SK-N-SH (cell line): ENCODE measurements around the gene UNKL. TPM values are rescaled to one million over a fixed set of nuclear protein-coding genes. Genes with fewer than 3 reads are reported as not detected.

Source experiments
- CTCF ChIA-PET: fragments of 300-600, 350-600 bp; formaldehyde crosslinking; extraction: SDS; loops from one replicate; lab custom pipeline; 2021; lab: Yijun Ruan, JAX
- POLR2A ChIA-PET: fragments of 350-600 bp; sonication (Branson Sonifier 250); formaldehyde crosslinking; extraction: SDS; loops from one replicate; lab custom pipeline; 2020; ENCODE audit warnings: antibody characterized with exemption, inconsistent platforms; lab: Yijun Ruan, JAX
- DNase-seq: peaks from one replicate; pipeline ENCODE4 v3.0.0; 2012
- H2AFZ ChIP-seq: fragments of 200-600 bp; sonication (generic); 2 replicates; pipeline ENCODE4 v1.8.1; 2016; ENCODE audit warnings: antibody characterized with exemption, mild to moderate bottlenecking, low read depth
- H3F3A ChIP-seq: fragments of 200-600 bp; sonication (generic); replicated peaks from 2 replicates; pipeline ENCODE3; 2016; ENCODE audit warnings: antibody characterized with exemption, mild to moderate bottlenecking; ENCODE audit not compliant: insufficient read depth
- H3K27ac ChIP-seq, 2 experiments: fragments of 200-500 bp in 1 of 2; fragments of 200-600 bp in 1 of 2; sonication (Bioruptor generic) in 1 of 2; sonication (generic), shearing (Covaris generic) in 1 of 2; 2 replicates each; pipeline versions ENCODE4 v1.5.1 to v1.6.1; 2014 to 2016; ENCODE audit warnings: low read depth in 2 of 2, inconsistent platforms in 1 of 2, low read length in 1 of 2, mild to moderate bottlenecking in 1 of 2, mixed read lengths in 1 of 2
- H3K27me3 ChIP-seq: fragments of 200-600 bp; sonication (generic), shearing (Covaris generic); 2 replicates; pipeline ENCODE4 v1.6.1; 2016; ENCODE audit warnings: mixed run types; ENCODE audit not compliant: insufficient read depth
- H3K36me3 ChIP-seq, 2 experiments: fragments of 200-500 bp in 1 of 2; fragments of 200-600 bp in 1 of 2; sonication (Bioruptor generic) in 1 of 2; sonication (generic) in 1 of 2; replicated peaks in 1 of 2; 2 replicates each; pipeline versions ENCODE3 to v1.5.1; 2014 to 2016; ENCODE audit warnings: low read length in 1 of 2, mild to moderate bottlenecking in 1 of 2; ENCODE audit not compliant: insufficient read depth in 2 of 2, control insufficient read depth in 1 of 2
- H3K4me1 ChIP-seq, 2 experiments: fragments of 200-500 bp in 1 of 2; fragments of 200-600 bp in 1 of 2; sonication (Bioruptor generic) in 1 of 2; sonication (generic), shearing (Covaris generic) in 1 of 2; 2 replicates each; pipeline versions ENCODE4 v1.5.1 to v1.6.1; 2014 to 2016; ENCODE audit warnings: low read depth in 1 of 2, low read length in 1 of 2, mixed run types in 1 of 2; ENCODE audit not compliant: insufficient read depth in 2 of 2, control insufficient read depth in 1 of 2
- H3K4me2 ChIP-seq: fragments of 200-600 bp; sonication (generic), shearing (Covaris generic); 2 replicates; pipeline ENCODE4 v1.6.1; 2017; ENCODE audit warnings: mixed run types
- H3K4me3 ChIP-seq, 2 experiments: fragments of 200-500 bp in 1 of 2; fragments of 200-600 bp in 1 of 2; sonication (Bioruptor generic) in 1 of 2; sonication (generic), shearing (Covaris generic) in 1 of 2; 2 replicates each; pipeline versions ENCODE4 v1.5.1 to v1.8.1; 2014 to 2016; ENCODE audit warnings: low read depth in 2 of 2, inconsistent platforms in 1 of 2, low read length in 1 of 2, mild to moderate bottlenecking in 1 of 2, mixed read lengths in 1 of 2, moderate library complexity in 1 of 2
- H3K79me2 ChIP-seq: fragments of 200-600 bp; sonication (generic); 2 replicates; pipeline ENCODE4 v1.8.1; 2017; ENCODE audit warnings: mild to moderate bottlenecking; ENCODE audit not compliant: insufficient read depth
- H3K9ac ChIP-seq: fragments of 200-600 bp; sonication (generic); 2 replicates; pipeline ENCODE4 v1.6.1; 2017; ENCODE audit warnings: mixed run types
- H3K9me2 ChIP-seq: fragments of 200-600 bp; sonication (generic); 2 replicates; pipeline ENCODE4 v1.6.1; 2017; ENCODE audit warnings: mixed run types
- H3K9me3 ChIP-seq: fragments of 200-600 bp; sonication (generic); 2 replicates; pipeline ENCODE4 v1.6.1; 2017; ENCODE audit warnings: mixed run types, mild to moderate bottlenecking, moderate library complexity
- H4K20me1 ChIP-seq: fragments of 200-600 bp; sonication (generic); 2 replicates; pipeline ENCODE4 v1.6.1; 2017; ENCODE audit warnings: mild to moderate bottlenecking, mixed run types; ENCODE audit not compliant: insufficient read depth
- CHD2 ChIP-seq: fragments of 150-350 bp; IDR thresholded peaks from 2 replicates; pipeline ENCODE4 v1.6.1; 2018; ENCODE audit warnings: low read length; ENCODE audit not compliant: partially characterized antibody
- CTCF ChIP-seq: fragments of 200-600 bp; sonication (generic); IDR thresholded peaks from 2 replicates; pipeline ENCODE4 v1.6.1; 2017; ENCODE audit warnings: antibody characterized with exemption, mild to moderate bottlenecking, moderate library complexity
- ELF1 ChIP-seq: IDR thresholded peaks from 2 replicates; pipeline ENCODE4 v1.4.0; 2012
- EP300 ChIP-seq, 2 experiments: IDR thresholded peaks; 2 replicates each; pipeline versions ENCODE4 v1.4.0 to v1.6.1; 2012; ENCODE audit warnings: borderline replicate concordance in 1 of 2, low read depth in 1 of 2, low read length in 1 of 2
- FOSL2 ChIP-seq: IDR thresholded peaks from 2 replicates; pipeline ENCODE4 v1.4.0; 2012; ENCODE audit warnings: low read depth, mild to moderate bottlenecking, moderate library complexity, borderline replicate concordance
- FOXM1 ChIP-seq: IDR thresholded peaks from 2 replicates; pipeline ENCODE4 v1.4.0; 2012; ENCODE audit warnings: low read depth, mild to moderate bottlenecking
- GABPA ChIP-seq: IDR thresholded peaks from 2 replicates; pipeline ENCODE4 v1.4.0; 2012; ENCODE audit warnings: low read depth, mild to moderate bottlenecking
- GATA2 ChIP-seq: sonication (generic); formaldehyde crosslinking; IDR thresholded peaks from 2 replicates; pipeline ENCODE4 v1.5.0; 2020; ENCODE audit warnings: mild to moderate bottlenecking, missing genetic modification reagents
- MAX ChIP-seq: IDR thresholded peaks from 2 replicates; pipeline ENCODE4 v1.4.0; 2012; ENCODE audit warnings: low read depth
- MEF2A ChIP-seq: IDR thresholded peaks from 2 replicates; pipeline ENCODE4 v1.4.0; 2012; ENCODE audit warnings: low read depth, borderline replicate concordance
- NFIC ChIP-seq: IDR thresholded peaks from 2 replicates; pipeline ENCODE4 v1.4.0; 2012; ENCODE audit warnings: borderline replicate concordance
- NRF1 ChIP-seq: IDR thresholded peaks from 2 replicates; pipeline ENCODE4 v1.6.1; 2012; ENCODE audit warnings: low read depth, mild to moderate bottlenecking, low read length
- RFX5 ChIP-seq: IDR thresholded peaks from 2 replicates; pipeline ENCODE4 v1.6.1; 2012; ENCODE audit warnings: mild to moderate bottlenecking, improper control_type of control experiment, low read length
- SMC3 ChIP-seq: IDR thresholded peaks from 2 replicates; pipeline ENCODE4 v1.6.1; 2012; ENCODE audit warnings: low read depth, low read length, improper control_type of control experiment
- TEAD4 ChIP-seq: IDR thresholded peaks from 2 replicates; pipeline ENCODE4 v1.4.0; 2012; ENCODE audit warnings: mild to moderate bottlenecking, borderline replicate concordance; ENCODE audit not compliant: insufficient read depth
- USF2 ChIP-seq: fragments of 150-350 bp; IDR thresholded peaks from 2 replicates; pipeline ENCODE4 v1.6.1; 2017; ENCODE audit warnings: antibody characterized with exemption, low read length, low read depth, borderline replicate concordance
- WGBS: methylation state at CpG from one replicate; pipeline ENCODE4 v1.1.6; 2017; ENCODE audit warnings: low lambda C conversion rate; 5-methylcytosine and 5-hydroxymethylcytosine counted together
- polyA plus RNA-seq, 3 experiments: library from polyadenylated mRNA; depleted of rRNA; stranded (reverse); fragments of >200 nt; gene quantifications; 2 replicates each; pipeline ENCODE4 v1.2.3, GENCODE V29; 2012
- TF ChIP-seq, protein P1 (sequence below): IDR thresholded peaks from 2 replicates; pipeline ENCODE4 v1.4.0; 2012; ENCODE audit warnings: low read depth, borderline replicate concordance
- TF ChIP-seq, protein P2 (sequence below): IDR thresholded peaks from 2 replicates; pipeline ENCODE4 v1.4.0; 2012; ENCODE audit warnings: low read depth, borderline replicate concordance
- TF ChIP-seq, protein P3 (sequence below): IDR thresholded peaks from 2 replicates; pipeline ENCODE4; 2012
- TF ChIP-seq, protein P4 (sequence below): fragments of 150-350 bp; IDR thresholded peaks from 2 replicates; pipeline ENCODE4 v1.6.1; 2016; ENCODE audit warnings: mild to moderate bottlenecking, low read depth, low read length

The UNKL gene
- polyA plus RNA-seq, 1 of the 3 experiments (the other 2 are of a cell fraction): 16.4 TPM

DNA sequence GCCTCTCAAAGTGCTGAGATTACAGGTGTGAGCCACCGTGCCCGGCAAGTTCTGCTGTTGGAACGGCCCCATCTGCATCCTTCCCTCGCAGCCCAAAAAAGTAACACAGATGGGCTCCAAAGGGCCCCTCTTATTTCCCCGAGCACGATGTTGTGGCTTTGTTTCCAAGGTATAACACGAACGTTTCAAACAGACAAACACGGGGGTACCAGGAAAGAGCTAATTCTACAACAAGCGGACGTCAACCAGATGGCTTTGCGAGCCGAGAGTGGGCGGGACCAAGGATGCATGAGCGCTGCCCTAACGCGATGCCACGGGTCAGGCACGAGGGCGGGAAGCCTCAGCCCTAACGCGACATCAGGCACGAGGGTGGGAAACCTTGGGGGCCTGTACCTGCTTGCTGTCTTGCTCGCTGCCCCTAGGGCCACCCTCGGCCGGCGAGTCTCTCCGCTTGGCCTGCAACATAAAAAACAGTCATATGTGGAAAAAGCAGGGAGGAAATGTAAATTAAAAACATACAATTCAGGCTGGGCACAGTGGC, 24.2 kb downstream of the UNKL start:
- no peaks in the 10 kb centered on the region for H3K9me2 ChIP-seq
- no peaks in the 10 kb centered on the region for H3K27me3 ChIP-seq
- no peak overlapping the region for H2AFZ ChIP-seq
- TF ChIP-seq SMC3 (no peak), MAX (no peak), RFX5 (no peak), FOXM1 (no peak), MEF2A (no peak), EP300 (IDR thresholded peaks at IDR 0.05; ENCODE audit: borderline replicate concordance in 1 of 2, low read depth in 1 of 2, low read length in 1 of 2) (no peak), ELF1 (no peak), GABPA (no peak), TEAD4 (no peak), NRF1 (no peak), FOSL2 (no peak)
- TF ChIP-seq, protein P1, sequence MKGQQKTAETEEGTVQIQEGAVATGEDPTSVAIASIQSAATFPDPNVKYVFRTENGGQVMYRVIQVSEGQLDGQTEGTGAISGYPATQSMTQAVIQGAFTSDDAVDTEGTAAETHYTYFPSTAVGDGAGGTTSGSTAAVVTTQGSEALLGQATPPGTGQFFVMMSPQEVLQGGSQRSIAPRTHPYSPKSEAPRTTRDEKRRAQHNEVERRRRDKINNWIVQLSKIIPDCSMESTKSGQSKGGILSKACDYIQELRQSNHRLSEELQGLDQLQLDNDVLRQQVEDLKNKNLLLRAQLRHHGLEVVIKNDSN: no peak
- TF ChIP-seq, protein P2, sequence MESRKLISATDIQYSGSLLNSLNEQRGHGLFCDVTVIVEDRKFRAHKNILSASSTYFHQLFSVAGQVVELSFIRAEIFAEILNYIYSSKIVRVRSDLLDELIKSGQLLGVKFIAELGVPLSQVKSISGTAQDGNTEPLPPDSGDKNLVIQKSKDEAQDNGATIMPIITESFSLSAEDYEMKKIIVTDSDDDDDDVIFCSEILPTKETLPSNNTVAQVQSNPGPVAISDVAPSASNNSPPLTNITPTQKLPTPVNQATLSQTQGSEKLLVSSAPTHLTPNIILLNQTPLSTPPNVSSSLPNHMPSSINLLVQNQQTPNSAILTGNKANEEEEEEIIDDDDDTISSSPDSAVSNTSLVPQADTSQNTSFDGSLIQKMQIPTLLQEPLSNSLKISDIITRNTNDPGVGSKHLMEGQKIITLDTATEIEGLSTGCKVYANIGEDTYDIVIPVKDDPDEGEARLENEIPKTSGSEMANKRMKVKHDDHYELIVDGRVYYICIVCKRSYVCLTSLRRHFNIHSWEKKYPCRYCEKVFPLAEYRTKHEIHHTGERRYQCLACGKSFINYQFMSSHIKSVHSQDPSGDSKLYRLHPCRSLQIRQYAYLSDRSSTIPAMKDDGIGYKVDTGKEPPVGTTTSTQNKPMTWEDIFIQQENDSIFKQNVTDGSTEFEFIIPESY: no peak
- ChIA-PET CTCF (interaction anchor here (1.7 kb wide), 1 partner anchor 27 kb away, joined by 4 read pairs; no protein-coding TSS in a partner anchor), POLR2A (no interaction called here)
- H3K36me3 ChIP-seq: peaks cover 0 to 6% of the 10 kb centered on the region in 2 experiments
- no peaks in the 10 kb centered on the region for H3K4me1 ChIP-seq
- no peaks in the 10 kb centered on the region for H4K20me1 ChIP-seq
- H3K4me3 ChIP-seq: no peak overlapping the region
- no peaks in the 10 kb centered on the region for H3F3A ChIP-seq
- H3K27ac ChIP-seq: no peak overlapping the region
- no peak overlapping the region for H3K4me2 ChIP-seq
- H3K9me3 ChIP-seq: no peaks in the 10 kb centered on the region
- no peak overlapping the region for H3K9ac ChIP-seq
- no peak for DNase-seq
- no peaks in the 10 kb centered on the region for H3K79me2 ChIP-seq
- WGBS: 86% methylated on average over 28 of the region's 28 CpGs

GRCh38 chr16:1389762-1390161, 24.7 kb downstream of the UNKL start:
- Histone ChIP-seq H3K36me3 (peaks cover 0 to 6% of the 10 kb centered on the region in 2 experiments), H3K9me2 (no peaks in the 10 kb centered on the region)
- POLR2A ChIA-PET: no interaction called here
- no peak for TF ChIP-seq NFIC
- no peak for TF ChIP-seq EP300 (IDR thresholded peaks at IDR 0.05; ENCODE audit: borderline replicate concordance in 1 of 2, low read depth in 1 of 2, low read length in 1 of 2)
- TF ChIP-seq, protein P3, sequence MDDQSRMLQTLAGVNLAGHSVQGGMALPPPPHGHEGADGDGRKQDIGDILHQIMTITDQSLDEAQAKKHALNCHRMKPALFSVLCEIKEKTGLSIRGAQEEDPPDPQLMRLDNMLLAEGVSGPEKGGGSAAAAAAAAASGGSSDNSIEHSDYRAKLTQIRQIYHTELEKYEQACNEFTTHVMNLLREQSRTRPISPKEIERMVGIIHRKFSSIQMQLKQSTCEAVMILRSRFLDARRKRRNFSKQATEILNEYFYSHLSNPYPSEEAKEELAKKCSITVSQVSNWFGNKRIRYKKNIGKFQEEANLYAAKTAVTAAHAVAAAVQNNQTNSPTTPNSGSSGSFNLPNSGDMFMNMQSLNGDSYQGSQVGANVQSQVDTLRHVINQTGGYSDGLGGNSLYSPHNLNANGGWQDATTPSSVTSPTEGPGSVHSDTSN: no peak
- TF ChIP-seq, protein P4, sequence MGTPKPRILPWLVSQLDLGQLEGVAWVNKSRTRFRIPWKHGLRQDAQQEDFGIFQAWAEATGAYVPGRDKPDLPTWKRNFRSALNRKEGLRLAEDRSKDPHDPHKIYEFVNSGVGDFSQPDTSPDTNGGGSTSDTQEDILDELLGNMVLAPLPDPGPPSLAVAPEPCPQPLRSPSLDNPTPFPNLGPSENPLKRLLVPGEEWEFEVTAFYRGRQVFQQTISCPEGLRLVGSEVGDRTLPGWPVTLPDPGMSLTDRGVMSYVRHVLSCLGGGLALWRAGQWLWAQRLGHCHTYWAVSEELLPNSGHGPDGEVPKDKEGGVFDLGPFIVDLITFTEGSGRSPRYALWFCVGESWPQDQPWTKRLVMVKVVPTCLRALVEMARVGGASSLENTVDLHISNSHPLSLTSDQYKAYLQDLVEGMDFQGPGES: no peak
- no peak for TF ChIP-seq CHD2
- TF ChIP-seq USF2: no peak
- TF ChIP-seq CTCF: no peak
- no peak for TF ChIP-seq GATA2

More at GRCh38 chr16:1389762-1390161, 24.7 kb downstream of the UNKL start:
- Histone ChIP-seq H3K4me3 (no peak overlapping the region), H3K27ac (no peak overlapping the region), H4K20me1 (no peaks in the 10 kb centered on the region), H3K4me2 (no peak overlapping the region), H3F3A (no peaks in the 10 kb centered on the region), H3K4me1 (no peaks in the 10 kb centered on the region), H3K27me3 (no peaks in the 10 kb centered on the region), H3K9ac (no peak overlapping the region), H2AFZ (no peak overlapping the region), H3K9me3 (no peaks in the 10 kb centered on the region), H3K79me2 (no peaks in the 10 kb centered on the region)
- WGBS: 96% methylated on average over 4 of the region's 7 CpGs
- CTCF ChIA-PET: interaction anchor here (1.7 kb wide), 1 partner anchor 26 kb away, joined by 4 read pairs; no protein-coding TSS in a partner anchor
- DNase-seq: no peak
